ENCODE results near the gene CFAP251. TPM values are rescaled to one million over a fixed set of nuclear protein-coding genes. Genes with fewer than 3 reads are reported as not detected.

CFAP251 gene
- total RNA-seq, 1 donor from 2014 or later, result 0.92 TPM

DNA sequence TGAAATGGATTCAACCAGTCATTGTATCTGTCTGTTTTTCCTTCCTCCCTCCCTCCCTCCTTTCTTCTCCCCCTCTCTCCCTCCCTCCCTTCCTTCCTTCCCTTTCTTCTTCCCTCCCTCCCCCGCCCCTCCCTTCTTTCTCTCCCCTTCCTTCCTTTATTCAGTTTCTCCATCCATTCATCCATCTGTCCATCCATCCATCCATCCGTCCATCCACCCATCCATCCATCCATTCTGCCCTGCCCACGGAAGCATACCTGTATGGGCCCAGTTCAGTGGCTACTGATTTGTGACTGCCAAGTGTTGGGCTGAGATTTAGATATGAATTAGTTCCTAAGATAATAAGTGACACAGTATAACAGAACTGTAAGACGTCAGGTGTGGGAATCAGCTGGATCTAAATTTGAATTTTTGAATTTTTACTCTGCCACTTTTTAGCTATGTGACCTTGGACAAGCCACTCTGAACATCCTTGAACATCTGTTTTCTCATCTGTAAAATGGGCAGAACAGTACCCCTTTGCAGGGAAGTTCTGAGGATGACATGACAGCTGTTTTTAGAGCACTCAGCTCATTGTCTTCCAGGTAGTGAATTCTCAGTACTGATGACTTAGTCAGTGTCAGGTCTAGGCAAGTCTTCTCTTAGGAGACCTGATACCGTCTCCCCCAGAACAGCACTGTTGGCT lies 42.9 kb downstream of the CFAP251 start:
- TF ChIP-seq, protein P1, sequence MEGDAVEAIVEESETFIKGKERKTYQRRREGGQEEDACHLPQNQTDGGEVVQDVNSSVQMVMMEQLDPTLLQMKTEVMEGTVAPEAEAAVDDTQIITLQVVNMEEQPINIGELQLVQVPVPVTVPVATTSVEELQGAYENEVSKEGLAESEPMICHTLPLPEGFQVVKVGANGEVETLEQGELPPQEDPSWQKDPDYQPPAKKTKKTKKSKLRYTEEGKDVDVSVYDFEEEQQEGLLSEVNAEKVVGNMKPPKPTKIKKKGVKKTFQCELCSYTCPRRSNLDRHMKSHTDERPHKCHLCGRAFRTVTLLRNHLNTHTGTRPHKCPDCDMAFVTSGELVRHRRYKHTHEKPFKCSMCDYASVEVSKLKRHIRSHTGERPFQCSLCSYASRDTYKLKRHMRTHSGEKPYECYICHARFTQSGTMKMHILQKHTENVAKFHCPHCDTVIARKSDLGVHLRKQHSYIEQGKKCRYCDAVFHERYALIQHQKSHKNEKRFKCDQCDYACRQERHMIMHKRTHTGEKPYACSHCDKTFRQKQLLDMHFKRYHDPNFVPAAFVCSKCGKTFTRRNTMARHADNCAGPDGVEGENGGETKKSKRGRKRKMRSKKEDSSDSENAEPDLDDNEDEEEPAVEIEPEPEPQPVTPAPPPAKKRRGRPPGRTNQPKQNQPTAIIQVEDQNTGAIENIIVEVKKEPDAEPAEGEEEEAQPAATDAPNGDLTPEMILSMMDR (IDR thresholded peaks at IDR 0.05), result no peak
- TF ChIP-seq EZH2 (IDR thresholded peaks at IDR 0.05), result no peak
- TF ChIP-seq EZH2phosphoT487 (IDR thresholded peaks at IDR 0.05), result no peak
- H3K36me3 ChIP-seq, result no peaks in the 10 kb centered on the region
- no peaks in the 10 kb centered on the region for H4K20me1 ChIP-seq (ENCODE audit: low read depth)
- H3K4me1 Mint-ChIP-seq, result no peaks in the 10 kb centered on the region
- no peaks in the 10 kb centered on the region for H3K9me3 Mint-ChIP-seq
- H3K36me3 Mint-ChIP-seq, result no peaks in the 10 kb centered on the region
- no peaks in the 10 kb centered on the region for H3K79me2 ChIP-seq (ENCODE audit: low read depth)
- H2AFZ ChIP-seq (replicated peaks), result no peak overlapping the region
- H3K9me3 ChIP-seq (ENCODE audit: low read depth), result no peaks in the 10 kb centered on the region
- DNase-seq (ENCODE audit: low spot score), result no peak
- H3K4me2 ChIP-seq, result no peak overlapping the region
- H3F3A ChIP-seq (ENCODE audit: low read depth), result no peaks in the 10 kb centered on the region
- H3K27ac Mint-ChIP-seq, result no peak overlapping the region
- peaks cover 3% of the 10 kb centered on the region for H3K4me1 ChIP-seq
- H3K27ac ChIP-seq, result no peak overlapping the region
- no peaks in the 10 kb centered on the region for H3K27me3 Mint-ChIP-seq (ENCODE audit: insufficient read depth, low read depth)
- no peak overlapping the region for H3K4me3 Mint-ChIP-seq
- H3K27me3 ChIP-seq, result no peaks in the 10 kb centered on the region
- H3K4me3 ChIP-seq, result no peak overlapping the region
- H3K9ac ChIP-seq, result no peak overlapping the region

DNA sequence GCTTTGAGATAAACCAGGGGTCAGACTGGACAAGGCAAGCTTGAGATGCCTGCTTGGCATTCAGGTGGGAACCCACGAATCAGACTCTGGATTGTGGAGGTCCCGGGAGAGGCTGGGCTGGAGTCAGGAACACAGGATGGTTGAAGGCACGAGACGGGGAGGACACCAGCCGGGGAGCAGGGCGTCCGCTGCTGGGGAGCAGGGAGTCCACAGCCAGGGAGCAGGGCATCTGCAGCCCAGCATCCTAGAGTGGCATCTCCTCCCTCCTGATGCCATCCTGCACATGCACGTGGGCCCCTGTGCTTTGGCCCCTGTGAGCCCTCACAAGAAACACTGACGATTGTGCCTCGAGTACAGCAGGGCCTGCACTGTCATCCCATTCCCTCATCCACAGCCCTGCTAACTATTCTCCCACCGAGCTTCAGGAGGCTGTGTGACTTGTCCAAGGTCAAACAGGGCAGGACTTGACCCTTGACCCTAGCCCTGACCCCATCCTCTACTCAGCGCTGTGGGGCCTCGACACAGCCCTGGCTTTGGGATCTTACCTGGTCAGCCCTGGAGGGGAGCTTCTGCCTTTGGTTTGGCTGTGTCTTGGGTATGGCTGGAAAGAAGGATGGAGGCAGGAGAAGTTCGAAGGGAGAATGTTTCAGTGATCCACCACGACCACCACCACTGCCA lies 45.1 kb downstream of the CFAP251 start:
- Mint-ChIP-seq H3K4me1 (no peaks in the 10 kb centered on the region), H3K27ac (no peak overlapping the region), H3K27me3 (ENCODE audit: insufficient read depth, low read depth) (no peaks in the 10 kb centered on the region), H3K4me3 (no peak overlapping the region), H3K9me3 (no peaks in the 10 kb centered on the region), H3K36me3 (no peaks in the 10 kb centered on the region)
- Histone ChIP-seq H3K9ac (no peak overlapping the region), H3K36me3 (no peaks in the 10 kb centered on the region), H3K4me3 (no peak overlapping the region), H3K79me2 (ENCODE audit: low read depth) (no peaks in the 10 kb centered on the region), H3K4me1 (peaks cover 2% of the 10 kb centered on the region), H3K27ac (no peak overlapping the region), H3K4me2 (no peak overlapping the region), H3K9me3 (ENCODE audit: low read depth) (no peaks in the 10 kb centered on the region), H3K27me3 (no peaks in the 10 kb centered on the region), H3F3A (ENCODE audit: low read depth) (no peaks in the 10 kb centered on the region), H4K20me1 (ENCODE audit: low read depth) (no peaks in the 10 kb centered on the region), H2AFZ (replicated peaks) (no peak overlapping the region)
- no peak for DNase-seq (ENCODE audit: low spot score)
- TF ChIP-seq EZH2 (IDR thresholded peaks at IDR 0.05), result no peak
- TF ChIP-seq, protein P1 (IDR thresholded peaks at IDR 0.05), result no peak
- no peak for TF ChIP-seq EZH2phosphoT487 (IDR thresholded peaks at IDR 0.05)

DNA sequence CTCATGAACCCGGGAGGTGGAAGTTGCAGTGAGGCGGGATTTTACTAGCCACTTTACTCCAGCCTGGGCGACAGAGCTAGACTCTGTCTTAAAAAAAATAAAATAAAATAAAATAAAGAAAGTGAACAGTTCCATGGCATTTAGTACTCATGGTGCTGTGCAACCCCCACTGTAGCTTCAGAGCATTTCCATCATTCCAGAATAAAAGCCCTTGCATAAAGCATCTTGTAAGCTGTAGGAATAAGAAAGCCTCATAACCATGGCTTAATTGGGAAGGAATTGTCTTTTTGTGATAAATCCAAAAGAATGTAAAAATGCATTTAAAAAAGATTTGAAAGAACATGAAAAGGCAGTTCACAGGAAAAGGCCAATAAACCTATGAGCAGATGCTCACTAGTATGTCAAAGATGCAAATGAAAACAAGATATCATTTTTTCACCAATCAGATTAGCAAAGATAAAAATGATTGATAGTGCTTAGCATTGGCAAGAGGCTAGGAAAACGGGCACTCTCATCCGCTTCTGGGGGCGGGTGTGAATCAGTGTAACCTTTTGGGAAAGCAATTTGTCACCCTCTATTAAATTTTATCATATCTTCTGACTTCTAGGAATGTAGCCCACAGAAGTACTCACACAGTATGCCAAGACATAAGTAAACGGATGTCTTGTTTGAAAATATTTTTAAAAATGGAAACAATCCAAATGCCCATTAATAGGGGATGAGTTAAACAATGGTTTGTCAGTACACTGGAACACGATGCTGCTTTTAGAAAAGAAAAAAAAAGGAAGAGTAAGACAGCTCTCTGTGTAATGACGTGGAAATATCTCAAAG lies 46.6 kb downstream of the CFAP251 start:
- DNase-seq (ENCODE audit: low spot score), result no peak
- no peaks in the 10 kb centered on the region for H3K36me3 ChIP-seq
- H3K36me3 Mint-ChIP-seq, result no peaks in the 10 kb centered on the region
- no peak overlapping the region for H3K9ac ChIP-seq
- no peaks in the 10 kb centered on the region for H3K27me3 ChIP-seq
- H3K9me3 ChIP-seq (ENCODE audit: low read depth), result no peaks in the 10 kb centered on the region
- H3K27ac Mint-ChIP-seq, result no peak overlapping the region
- TF ChIP-seq, protein P1 (IDR thresholded peaks at IDR 0.05), result no peak
- TF ChIP-seq EZH2phosphoT487 (IDR thresholded peaks at IDR 0.05) (no peak), EZH2 (IDR thresholded peaks at IDR 0.05) (no peak)
- no peak overlapping the region for H3K4me3 Mint-ChIP-seq
- H2AFZ ChIP-seq (replicated peaks), result no peak overlapping the region
- H3K27me3 Mint-ChIP-seq (ENCODE audit: insufficient read depth, low read depth), result no peaks in the 10 kb centered on the region
- H3K4me1 ChIP-seq, result no peaks in the 10 kb centered on the region
- H3K4me1 Mint-ChIP-seq, result no peaks in the 10 kb centered on the region
- no peak overlapping the region for H3K4me2 ChIP-seq
- no peaks in the 10 kb centered on the region for H4K20me1 ChIP-seq (ENCODE audit: low read depth)
- H3K79me2 ChIP-seq (ENCODE audit: low read depth), result no peaks in the 10 kb centered on the region
- H3K27ac ChIP-seq, result no peak overlapping the region
- H3F3A ChIP-seq (ENCODE audit: low read depth), result no peaks in the 10 kb centered on the region
- no peaks in the 10 kb centered on the region for H3K9me3 Mint-ChIP-seq
- no peak overlapping the region for H3K4me3 ChIP-seq
